Islet of Langerhans (tissue), 1 donor: ENCODE results near the gene CRYZL1.

Experiments
- FAIRE-seq: peaks from one replicate; lab custom pipeline; 2011; peaks lifted over from hg19 to GRCh38; lab: Jason Lieb, UNC

CRYZL1 gene

DNA sequence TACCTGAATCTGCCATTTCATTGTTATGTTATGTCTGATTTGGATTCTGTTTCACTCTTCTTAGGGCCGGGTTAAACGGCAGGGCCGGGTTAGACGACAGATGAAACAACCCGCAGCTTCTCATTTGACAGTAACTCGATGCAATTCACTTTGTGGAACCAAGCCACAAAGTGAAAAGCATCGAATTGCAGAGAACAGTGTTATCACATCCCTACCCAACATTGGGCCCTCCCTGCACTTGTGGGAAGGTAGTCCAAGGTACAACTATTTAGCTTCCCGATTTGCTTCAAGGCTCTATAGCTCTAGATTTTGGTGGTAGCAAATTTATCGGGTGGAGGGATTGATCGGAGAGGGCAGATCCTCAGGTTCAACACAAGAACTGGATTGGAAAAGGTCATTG, 81.7 kb downstream of the CRYZL1 start:
- no peak for FAIRE-seq

DNA sequence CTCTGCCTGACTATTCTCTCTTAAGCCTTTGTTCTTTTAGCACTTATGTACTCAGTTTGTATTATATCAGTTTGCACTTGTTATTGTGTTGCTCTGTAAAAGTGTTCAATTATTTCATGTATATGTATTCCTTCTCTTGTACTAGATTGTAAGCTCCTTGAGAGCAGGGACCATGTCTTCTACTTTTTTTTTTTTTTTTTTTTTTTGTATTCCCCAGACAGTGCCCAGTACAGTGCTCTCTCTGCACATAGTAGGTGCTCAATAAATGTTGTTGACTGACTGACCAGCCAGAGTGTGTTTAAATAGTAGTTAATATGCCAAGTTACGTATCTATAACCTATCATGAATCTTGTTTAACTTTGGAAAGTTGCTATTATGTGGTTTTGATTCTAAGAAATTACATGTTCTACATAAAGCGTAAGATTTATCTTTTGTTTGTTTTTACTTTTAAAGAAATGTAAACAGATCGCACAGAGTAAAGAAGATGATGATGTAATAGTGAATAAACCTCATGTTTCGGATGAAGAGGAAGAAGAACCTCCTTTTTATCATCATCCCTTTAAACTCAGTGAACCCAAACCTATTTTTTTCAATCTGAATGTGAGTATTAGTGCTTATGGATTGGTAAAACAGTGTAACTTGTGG, 82.6 kb downstream of the CRYZL1 start:
- peak; percentile 13 for FAIRE-seq

DNA sequence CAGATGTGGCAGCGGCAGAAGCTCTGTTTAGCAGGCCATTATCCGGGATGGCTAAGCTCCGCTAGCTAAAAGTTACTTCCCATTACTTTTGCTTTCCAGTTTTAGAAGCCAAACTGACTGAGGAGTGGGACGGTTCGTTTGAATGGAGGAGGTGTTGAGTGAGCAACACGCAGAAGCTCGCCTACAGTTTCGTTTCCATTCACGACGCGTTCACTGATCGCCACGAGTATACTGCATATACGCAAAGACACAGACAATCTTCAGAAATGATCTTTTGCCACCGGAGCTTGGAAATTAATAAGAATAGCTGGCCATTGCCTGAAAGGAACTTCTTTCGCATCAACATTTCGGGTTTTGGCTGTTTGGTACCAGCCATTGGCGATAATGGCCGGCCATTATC, 84.1 kb downstream of the CRYZL1 start:
- no peak for FAIRE-seq

DNA sequence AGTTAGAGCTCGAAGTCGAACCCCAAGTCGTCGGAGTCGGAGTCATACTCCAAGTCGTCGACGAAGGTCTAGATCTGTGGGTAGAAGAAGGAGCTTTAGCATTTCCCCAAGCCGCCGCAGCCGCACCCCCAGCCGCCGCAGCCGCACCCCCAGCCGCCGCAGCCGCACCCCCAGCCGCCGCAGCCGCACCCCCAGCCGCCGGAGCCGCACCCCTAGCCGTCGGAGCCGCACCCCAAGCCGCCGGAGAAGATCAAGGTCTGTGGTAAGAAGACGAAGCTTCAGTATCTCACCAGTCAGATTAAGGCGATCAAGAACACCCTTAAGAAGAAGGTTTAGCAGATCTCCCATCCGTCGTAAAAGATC, 86.6 kb downstream of the CRYZL1 start:
- FAIRE-seq: no peak

DNA sequence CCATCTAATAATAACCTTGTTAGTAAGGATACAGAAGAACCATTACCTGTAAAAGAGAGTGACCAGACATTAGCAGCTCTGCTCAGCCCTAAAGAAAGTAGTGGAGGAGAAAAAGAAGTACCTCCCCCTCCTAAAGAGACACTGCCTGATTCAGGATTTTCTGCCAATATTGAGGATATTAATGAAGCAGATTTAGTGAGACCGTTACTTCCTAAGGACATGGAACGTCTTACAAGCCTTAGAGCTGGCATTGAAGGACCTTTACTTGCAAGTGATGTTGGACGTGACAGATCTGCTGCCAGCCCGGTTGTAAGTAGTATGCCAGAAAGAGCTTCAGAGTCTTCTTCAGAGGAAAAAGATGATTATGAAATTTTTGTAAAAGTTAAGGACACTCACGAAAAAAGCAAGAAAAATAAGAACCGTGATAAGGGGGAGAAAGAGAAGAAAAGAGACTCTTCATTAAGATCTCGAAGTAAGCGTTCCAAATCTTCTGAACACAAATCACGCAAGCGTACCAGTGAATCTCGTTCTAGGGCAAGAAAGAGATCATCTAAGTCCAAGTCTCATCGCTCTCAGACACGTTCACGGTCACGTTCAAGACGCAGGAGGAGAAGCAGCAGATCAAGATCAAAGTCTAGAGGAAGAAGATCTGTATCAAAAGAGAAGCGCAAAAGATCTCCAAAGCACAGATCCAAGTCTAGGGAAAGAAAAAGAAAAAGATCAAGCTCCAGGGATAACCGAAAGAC, 87.1 kb downstream of the CRYZL1 start:
- FAIRE-seq: no peak

DNA sequence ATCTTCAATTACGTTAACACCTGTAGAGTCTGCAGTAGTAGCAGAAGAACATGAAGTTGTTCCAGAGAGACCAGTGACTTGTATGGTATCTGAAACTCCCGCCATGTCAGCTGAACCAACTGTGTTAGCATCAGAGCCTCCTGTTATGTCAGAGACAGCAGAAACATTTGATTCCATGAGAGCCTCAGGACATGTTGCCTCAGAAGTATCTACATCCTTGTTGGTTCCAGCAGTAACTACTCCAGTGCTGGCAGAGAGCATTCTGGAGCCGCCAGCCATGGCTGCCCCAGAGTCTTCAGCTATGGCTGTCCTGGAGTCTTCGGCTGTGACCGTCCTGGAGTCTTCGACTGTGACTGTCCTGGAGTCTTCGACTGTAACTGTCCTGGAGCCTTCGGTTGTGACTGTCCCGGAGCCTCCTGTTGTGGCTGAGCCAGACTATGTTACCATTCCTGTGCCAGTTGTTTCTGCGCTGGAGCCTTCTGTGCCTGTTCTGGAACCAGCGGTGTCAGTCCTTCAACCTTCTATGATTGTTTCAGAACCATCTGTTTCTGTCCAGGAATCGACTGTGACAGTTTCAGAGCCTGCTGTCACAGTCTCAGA, 88.4 kb downstream of the CRYZL1 start:
- no peak for FAIRE-seq

DNA sequence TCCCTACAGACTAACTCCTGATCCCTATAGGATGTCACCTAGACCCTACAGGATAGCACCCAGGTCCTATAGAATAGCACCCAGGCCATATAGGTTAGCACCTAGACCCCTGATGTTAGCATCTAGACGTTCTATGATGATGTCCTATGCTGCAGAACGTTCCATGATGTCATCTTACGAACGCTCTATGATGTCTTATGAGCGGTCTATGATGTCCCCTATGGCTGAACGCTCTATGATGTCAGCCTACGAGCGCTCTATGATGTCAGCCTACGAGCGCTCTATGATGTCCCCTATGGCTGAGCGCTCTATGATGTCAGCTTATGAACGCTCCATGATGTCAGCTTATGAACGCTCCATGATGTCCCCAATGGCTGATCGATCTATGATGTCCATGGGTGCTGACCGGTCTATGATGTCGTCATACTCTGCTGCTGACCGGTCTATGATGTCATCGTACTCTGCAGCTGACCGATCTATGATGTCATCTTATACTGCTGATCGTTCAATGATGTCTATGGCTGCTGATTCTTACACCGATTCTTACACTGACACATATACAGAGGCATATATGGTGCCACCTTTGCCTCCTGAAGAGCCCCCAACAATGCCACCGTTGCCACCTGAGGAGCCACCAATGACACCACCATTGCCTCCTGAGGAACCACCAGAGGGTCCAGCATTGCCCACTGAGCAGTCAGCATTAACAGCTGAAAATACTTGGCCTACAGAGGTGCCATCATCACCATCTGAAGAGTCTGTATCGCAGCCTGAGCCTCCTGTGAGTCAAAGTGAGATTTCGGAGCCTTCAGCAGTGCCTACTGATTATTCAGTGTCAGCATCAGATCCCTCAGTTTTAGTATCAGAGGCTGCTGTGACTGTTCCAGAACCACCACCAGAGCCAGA, 89.2 kb downstream of the CRYZL1 start:
- FAIRE-seq: no peak

DNA sequence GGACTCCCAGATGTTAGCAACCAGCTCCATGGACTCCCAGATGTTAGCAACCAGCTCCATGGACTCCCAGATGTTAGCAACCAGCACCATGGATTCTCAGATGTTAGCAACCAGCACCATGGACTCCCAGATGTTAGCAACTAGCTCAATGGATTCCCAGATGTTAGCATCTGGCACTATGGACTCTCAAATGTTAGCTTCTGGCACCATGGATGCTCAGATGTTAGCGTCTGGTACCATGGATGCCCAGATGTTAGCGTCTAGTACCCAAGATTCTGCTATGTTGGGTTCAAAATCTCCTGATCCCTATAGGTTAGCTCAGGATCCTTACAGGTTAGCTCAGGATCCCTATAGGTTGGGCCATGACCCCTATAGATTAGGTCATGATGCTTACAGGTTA, 89.9 kb downstream of the CRYZL1 start:
- FAIRE-seq: no peak

DNA sequence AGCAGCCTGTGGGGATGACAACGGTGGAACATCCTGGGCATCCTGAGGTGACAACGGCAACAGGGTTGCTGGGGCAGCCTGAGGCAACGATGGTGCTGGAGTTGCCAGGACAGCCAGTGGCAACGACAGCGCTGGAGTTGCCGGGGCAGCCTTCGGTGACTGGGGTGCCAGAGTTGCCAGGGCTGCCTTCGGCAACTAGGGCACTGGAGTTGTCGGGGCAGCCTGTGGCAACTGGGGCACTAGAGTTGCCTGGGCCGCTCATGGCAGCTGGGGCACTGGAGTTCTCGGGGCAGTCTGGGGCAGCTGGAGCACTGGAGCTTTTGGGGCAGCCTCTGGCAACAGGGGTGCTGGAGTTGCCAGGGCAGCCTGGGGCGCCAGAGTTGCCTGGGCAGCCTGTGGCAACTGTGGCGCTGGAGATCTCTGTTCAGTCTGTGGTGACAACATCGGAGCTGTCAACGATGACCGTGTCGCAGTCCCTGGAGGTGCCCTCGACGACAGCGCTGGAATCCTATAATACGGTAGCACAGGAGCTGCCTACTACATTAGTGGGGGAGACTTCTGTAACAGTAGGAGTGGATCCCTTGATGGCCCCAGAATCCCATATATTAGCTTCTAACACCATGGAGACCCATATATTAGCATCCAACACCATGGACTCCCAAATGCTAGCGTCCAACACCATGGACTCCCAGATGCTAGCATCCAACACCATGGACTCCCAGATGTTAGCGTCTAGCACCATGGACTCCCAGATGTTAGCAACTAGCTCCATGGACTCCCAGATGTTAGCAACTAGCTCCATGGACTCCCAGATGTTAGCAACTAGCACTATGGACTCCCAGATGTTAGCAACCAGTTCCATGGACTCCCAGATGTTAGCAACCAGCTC, 90.5 kb downstream of the CRYZL1 start:
- no peak for FAIRE-seq

DNA sequence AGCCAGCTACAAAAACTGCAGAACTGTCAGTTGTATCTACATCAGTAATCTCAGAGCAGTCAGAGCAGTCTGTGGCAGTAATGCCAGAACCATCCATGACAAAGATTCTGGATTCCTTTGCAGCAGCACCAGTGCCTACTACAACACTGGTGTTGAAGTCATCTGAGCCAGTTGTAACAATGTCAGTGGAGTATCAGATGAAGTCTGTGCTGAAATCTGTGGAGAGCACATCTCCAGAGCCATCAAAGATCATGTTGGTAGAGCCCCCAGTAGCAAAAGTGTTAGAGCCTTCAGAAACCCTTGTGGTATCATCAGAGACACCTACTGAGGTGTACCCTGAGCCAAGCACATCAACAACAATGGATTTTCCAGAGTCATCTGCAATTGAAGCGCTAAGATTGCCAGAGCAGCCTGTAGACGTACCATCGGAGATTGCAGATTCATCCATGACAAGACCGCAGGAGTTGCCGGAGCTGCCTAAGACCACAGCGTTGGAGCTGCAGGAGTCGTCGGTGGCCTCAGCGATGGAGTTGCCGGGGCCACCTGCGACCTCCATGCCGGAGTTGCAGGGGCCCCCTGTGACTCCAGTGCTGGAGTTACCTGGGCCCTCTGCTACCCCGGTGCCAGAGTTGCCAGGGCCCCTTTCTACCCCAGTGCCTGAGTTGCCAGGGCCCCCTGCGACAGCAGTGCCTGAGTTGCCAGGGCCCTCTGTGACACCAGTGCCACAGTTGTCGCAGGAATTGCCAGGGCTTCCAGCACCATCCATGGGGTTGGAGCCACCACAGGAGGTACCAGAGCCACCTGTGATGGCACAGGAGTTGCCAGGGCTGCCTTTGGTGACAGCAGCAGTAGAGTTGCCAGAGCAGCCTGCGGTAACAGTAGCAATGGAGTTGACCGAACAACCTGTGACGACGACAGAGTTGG, 91.4 kb downstream of the CRYZL1 start:
- no peak for FAIRE-seq

DNA sequence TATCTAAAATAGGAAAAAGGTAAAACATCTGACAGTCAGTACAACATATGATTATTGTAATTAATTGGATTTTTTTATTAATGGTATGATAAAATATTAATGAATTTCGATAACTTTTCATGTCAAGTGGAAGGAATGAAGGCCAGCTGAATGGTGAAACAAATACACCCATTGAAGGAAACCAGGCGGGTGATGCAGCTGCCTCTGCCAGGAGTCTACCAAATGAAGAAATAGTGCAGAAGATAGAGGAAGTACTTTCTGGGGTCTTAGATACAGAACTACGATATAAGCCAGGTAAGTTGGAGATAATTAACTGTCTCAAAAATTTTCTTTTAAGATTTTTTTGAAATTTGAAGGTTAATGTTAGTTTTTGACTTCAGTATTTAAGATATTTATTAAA, 95.5 kb downstream of the CRYZL1 start:
- no peak for FAIRE-seq

DNA sequence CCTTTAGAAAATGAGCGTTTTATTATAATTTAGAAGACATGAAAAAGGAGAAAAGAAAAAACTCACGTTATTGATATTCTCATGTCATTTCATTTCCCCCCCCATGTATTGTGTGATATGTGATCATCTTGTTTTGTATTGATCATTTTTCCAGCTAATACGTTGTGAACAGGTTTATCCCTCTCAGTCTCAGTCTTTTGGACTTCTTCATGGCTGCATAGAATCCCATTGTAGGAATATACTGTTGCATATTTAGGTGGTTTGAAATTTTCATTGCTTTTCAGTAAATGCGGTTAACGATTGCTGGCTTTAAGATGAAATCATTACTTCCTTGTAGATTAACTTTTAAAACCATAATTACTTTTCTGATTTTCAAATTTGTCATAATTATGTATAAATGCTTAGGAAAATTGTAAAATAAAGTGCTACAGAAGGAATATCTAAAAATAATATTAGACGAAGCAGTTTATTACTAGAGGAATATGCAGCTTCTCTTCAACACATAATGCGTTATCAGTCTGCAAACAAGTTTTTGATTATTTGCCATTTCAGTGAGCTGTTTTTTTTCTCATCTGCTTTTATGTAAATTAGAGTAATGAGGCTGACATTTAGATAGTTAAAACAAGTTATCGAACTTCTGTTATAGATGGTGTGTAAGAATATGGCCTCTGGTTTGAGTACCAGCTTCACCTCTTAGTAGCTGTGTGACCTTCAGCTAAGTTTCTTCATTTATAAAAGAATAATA, 96.9 kb downstream of the CRYZL1 start:
- FAIRE-seq: no peak

DNA sequence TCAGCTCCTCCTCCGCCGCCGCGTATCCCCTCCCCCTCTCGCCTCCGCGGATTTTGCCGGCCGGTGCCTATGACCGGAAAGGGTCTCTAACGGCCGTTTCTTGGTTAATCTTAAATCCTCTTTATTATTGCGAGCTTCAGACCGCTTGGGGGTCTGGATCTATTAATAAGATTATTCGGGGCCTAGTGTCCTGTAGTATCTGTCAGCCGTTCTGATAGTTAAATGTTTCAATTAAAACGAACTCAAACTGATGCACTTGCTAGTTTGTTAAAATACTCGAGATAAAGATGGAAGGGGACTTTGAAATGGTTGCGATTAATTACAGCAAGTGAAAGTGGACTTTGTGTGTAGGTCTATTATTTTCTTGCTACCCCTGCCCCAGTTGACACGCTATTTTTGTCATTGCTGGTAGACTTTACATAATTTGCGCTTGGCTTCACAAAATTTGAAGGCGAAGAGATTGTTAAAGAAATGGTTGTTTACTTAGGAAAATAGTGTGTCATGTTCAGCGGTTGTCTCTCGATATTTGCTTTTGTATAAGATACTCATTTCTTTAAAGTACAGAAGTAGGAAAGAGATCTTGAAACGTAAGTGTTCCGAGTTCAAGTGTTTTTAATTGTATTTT, 97.9 kb downstream of the CRYZL1 start:
- FAIRE-seq: no peak

DNA sequence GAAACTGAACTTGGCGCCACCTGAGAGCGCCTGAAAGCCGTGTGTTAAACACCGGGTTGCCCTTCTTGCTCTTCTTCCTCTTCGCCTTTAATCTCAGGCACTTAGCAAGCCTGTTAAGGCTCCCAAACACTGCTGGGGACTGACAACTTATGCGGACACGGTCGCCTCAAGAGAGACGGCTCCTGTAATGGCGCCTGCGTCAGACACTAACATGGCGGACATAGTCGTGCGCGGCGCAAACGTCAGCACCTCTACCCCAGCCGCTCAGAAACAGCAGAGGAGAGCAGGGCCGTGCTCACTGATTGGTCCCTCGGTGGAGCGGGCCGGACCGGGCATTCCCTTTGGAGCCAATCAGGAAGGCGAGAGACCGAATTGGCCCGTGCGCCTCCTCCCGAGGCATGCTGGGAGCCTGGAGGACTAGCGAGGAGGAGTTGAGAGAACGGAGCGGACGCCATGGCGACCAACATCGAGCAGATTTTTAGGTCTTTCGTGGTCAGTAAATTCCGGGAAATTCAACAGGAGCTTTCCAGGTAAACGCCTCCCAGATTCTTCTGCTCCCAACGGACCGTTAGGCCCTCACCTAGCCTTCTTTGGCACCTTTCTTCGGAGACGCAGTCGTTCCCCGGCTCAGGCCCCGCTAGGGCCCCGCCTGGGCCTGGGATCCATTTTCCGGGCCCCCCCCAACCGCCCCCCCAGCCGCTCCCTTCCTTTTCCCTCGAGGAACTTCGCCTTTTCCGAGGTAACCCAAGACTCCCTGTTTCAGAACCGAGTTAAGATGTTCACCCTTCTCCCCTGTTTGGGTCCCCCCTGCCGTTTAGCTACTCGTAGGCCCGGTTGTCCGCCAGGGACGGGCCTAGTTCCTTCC, 98.7 kb downstream of the CRYZL1 start, which contains the start of gene SON:
Gene SON (plus strand): TSS at position 399 of the 865 bp plus-strand sequence. CDS start 55 bp downstream, at position 454.
- peak; percentile 27 for FAIRE-seq

DNA sequence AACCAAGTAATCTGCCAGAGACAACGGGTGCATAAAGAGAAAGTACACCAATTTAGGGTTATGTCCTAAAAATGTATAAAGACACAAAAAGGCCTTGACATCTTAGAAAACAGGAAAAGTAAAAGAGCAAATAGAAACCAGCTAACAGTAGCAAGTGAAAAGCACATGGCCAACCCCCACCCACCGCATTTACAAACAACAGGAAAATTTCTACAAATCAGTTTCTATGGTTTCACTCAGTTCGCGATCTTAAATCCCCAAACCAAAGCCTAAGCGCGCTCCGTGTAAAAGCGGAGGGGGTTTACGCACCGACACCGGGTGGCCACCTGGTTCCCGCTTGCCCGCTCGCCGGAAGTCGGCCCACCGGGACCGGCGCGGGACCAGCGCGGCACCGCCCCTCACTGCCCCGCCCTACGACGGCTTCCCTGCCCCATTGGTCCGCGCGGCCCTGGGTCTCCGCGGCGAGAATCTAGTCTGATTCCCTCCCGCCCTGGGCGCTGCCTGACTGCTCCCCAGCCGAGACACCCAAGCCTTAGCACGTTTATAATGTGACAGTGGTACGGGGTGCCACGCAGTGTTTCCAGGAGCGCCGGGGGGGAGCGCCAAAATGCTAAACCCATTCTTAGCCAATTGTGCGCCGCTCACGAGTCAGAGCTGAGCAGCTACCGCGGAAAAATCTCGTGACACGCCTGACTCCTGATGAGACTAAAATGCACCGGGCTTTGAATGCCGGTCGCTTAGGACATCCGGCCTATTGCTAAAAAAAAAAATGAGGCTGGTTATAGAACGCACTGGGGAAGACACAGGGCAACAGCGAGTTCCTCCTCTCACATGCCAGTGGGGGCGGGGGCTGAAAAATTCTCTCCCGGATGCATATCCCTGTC, 99.5 kb downstream of the CRYZL1 start, which contains the start of gene GART:
Gene GART (minus strand): TSS at position 362 of the 884 bp plus-strand sequence. CDS start 2,802 bp downstream, outside the sequence.
- FAIRE-seq: no peak

DNA sequence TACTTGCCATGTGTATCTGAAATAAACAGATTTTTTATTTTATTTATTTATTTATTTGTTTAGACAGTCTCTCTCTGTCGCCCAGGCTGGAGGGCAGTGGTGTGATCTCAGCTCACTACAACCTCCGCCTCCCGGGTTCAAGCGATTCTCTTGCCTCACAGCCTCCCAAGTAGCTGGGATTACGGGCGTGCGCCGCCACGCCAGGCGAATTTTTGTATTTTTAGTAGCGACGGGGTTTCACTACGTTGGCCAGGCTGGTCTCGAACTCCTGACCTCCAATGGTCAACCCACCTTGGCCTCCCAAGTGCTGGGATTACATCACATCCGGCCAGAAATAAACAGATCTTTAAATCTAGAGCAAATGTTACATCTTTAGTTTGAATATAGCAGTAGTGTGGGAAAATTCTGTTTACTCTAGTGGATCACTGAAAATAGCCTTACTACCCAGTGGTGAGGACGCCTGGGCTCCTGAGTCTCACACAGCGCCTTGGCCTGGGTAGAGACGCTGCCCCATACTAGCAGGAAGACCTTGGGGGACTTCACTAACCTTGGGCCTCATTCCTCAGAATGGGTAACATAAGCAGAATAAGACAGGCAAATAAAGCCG, 100.3 kb downstream of the CRYZL1 start:
- no peak for FAIRE-seq

DNA sequence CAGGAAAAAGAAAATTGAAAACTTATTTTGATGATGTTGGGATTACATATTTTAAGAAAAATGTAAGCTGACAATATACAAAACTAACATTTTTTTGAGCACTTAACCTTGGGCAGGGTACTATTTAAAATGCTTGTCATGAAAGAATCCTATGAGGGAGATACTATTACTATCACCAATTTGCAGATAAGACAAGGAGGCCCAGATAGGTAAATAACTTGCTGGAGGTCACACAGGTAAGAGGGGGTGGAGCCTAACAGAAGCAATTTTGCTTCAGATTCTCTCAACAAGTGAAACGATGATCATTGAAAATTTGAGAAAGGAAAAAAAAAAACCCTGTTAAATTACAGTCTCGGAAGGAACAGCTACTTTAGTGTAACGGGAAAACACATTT, 100.8 kb downstream of the CRYZL1 start:
- FAIRE-seq: no peak
